GM21447 (cell line): ENCODE measurements around the gene PTCH2.

ENCODE experiments used
- ATAC-seq: cut with Tn5 transposase; IDR thresholded peaks from one replicate; pipeline ENCODE4 v1.9.1; 2021; ENCODE audit not compliant: unreplicated experiment

The PTCH2 gene

GRCh38 chr1:44780583-44781121 is 62.4 kb downstream of the PTCH2 start:
- no peak for ATAC-seq

- ATAC-seq, result no peak
These were observed 64.1 kb downstream of the PTCH2 start for GRCh38 chr1:44778705-44779576.

- no peak for ATAC-seq
These were observed 65.0 kb downstream of the PTCH2 start for GRCh38 chr1:44777969-44778635.

- ATAC-seq, result no peak
These were observed 65.5 kb downstream of the PTCH2 start for GRCh38 chr1:44777547-44777946.

GRCh38 chr1:44776730-44777068 is 66.4 kb downstream of the PTCH2 start:
- ATAC-seq, result no peak

GRCh38 chr1:44775930-44776729 is 66.9 kb downstream of the PTCH2 start:
- peak; percentile 15 for ATAC-seq

GRCh38 chr1:44775078-44775929 is 67.7 kb downstream of the PTCH2 start, which contains the start of gene RPS8:
Gene RPS8 (plus strand): TSS chr1:44775540. CDS start chr1:44775597, 57 bp downstream.
- peak; percentile 69 for ATAC-seq
